RWPE1 (cell line): ENCODE results near the gene PRADC1.

Experiments
- CTCF ChIA-PET: fragments of 350-600 bp; sonication (Branson Sonifier 250); formaldehyde crosslinking; extraction: SDS; loops from one replicate; lab custom pipeline; 2021; lab: Yijun Ruan, JAX
- POLR2A ChIA-PET: fragments of 400-600 bp; formaldehyde crosslinking; extraction: SDS; loops from one replicate; lab custom pipeline; 2020; ENCODE audit warnings: antibody characterized with exemption; ENCODE audit not compliant: low non-redundant PET; lab: Yijun Ruan, JAX
- DNase-seq: peaks from one replicate; pipeline ENCODE4 v3.0.0; 2012; ENCODE audit warnings: low spot score
- H3K27ac ChIP-seq: fragments of 450-650 bp; 2 replicates; pipeline ENCODE4 v1.5.1; 2017
- CTCF ChIP-seq: fragments of 450-650 bp; conservative IDR thresholded peaks from 2 replicates; pipeline ENCODE4 v1.5.1; 2017; ENCODE audit warnings: low read depth, mild to moderate bottlenecking

Gene PRADC1

GRCh38 chr2:73243884-73244570, 11.0 kb upstream of the PRADC1 start:
- H3K27ac ChIP-seq, result peak overlapping the region; percentile 68
- POLR2A ChIA-PET, result interaction anchor here (1.8 kb wide), 1 partner anchor 10 kb away, joined by 12 read pairs; the partner anchor contains the start of genes CCT7 and PRADC1
- DNase-seq, result peak; percentile 81
- no peak for TF ChIP-seq CTCF
- CTCF ChIA-PET, result interaction anchor here (0.7 to 1.2 kb wide), 3 partner anchors 22 to 47 kb away, joined by 3 read pairs; no protein-coding TSS in a partner anchor

- no peak for DNase-seq
- ChIA-PET CTCF (interaction anchor here (1.0 kb wide), 1 partner anchor 62 kb away, joined by 4 read pairs; no protein-coding TSS in a partner anchor), POLR2A (no interaction called here)
Observed at GRCh38 chr2:73239776-73240175, 6.7 kb upstream of the PRADC1 start.

GRCh38 chr2:73238976-73239375, 5.9 kb upstream of the PRADC1 start:
- no peak for TF ChIP-seq CTCF
- CTCF ChIA-PET, result interaction anchor here (1.0 to 1.3 kb wide), 2 partner anchors 21 to 62 kb away, joined by 4 read pairs; no protein-coding TSS in a partner anchor
- DNase-seq, result no peak
- POLR2A ChIA-PET, result no interaction called here
- no peak overlapping the region for H3K27ac ChIP-seq

More at GRCh38 chr2:73239776-73240175, 6.7 kb upstream of the PRADC1 start:
- no peak overlapping the region for H3K27ac ChIP-seq
- TF ChIP-seq CTCF, result no peak

GRCh38 chr2:73238149-73238548, 5.1 kb upstream of the PRADC1 start:
- ChIA-PET CTCF (interaction anchor here (1.3 kb wide), 1 partner anchor 22 kb away, joined by 4 read pairs; no protein-coding TSS in a partner anchor), POLR2A (no interaction called here)
- no peak for DNase-seq
- H3K27ac ChIP-seq, result no peak overlapping the region
- no peak for TF ChIP-seq CTCF

- DNase-seq, result no peak
- no peak for TF ChIP-seq CTCF
- H3K27ac ChIP-seq, result no peak overlapping the region
- CTCF ChIA-PET, result no interaction called here
- POLR2A ChIA-PET, result no interaction called here
Observed at GRCh38 chr2:73237168-73237567, 4.1 kb upstream of the PRADC1 start.

GRCh38 chr2:73235315-73236028, 2.4 kb upstream of the PRADC1 start:
- ChIA-PET CTCF (interaction anchor here (0.6 to 1.1 kb wide), 5 partner anchors 10 to 1690 kb away, joined by 3 to 4 read pairs (median 3); no protein-coding TSS in a partner anchor), POLR2A (interaction anchor here (0.6 kb wide), 1 partner anchor 32 kb away, joined by 3 read pairs; no protein-coding TSS in a partner anchor)
- no peak for DNase-seq
- no peak overlapping the region for H3K27ac ChIP-seq
- TF ChIP-seq CTCF, result no peak
